OCI-LY3 (cell line): Measurements from ENCODE around the gene C1orf226.

ENCODE experiments used
- EZH2phosphoT487 ChIP-seq: fragments of 200-600 bp; shearing (Covaris generic); IDR thresholded peaks from 2 replicates; pipeline ENCODE4 v1.6.1; 2018; ENCODE audit warnings: antibody characterized with exemption, mixed run types, low read depth
- TF ChIP-seq, protein P1 (sequence below): fragments of 200-600, 300-600 bp; sonication (generic); IDR thresholded peaks from 2 replicates; pipeline ENCODE4 v1.5.1; 2014; ENCODE audit warnings: antibody characterized with exemption, low read length, low read depth

DNA sequence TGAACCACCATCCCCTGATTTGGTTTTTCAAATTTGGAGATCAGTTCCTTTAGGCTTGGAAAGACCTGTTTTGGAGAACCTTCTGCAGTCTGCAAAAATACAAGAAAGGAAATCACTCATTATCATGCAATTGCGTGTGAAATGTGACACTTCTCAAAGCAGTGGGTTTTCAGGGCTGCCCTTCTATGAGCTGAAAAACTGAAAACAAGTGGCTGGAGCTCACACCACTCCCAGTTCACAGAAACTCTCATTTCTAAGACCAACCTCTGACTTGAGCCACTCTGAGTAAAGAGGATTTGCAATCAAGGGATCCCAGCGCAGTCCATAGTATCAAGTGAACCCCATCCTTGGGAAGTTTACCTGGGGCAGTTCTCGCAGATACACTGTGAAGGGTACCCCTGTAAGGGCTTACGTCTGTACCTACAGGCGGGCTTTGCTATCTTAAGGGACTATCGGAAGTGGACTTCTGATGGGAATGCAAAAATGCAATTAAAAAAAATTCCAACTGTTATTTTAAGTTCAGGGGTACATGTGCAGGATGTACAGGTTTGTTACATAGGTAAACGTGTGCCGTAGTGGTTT lies 17.6 kb downstream of the C1orf226 start:
- TF ChIP-seq, protein P1, sequence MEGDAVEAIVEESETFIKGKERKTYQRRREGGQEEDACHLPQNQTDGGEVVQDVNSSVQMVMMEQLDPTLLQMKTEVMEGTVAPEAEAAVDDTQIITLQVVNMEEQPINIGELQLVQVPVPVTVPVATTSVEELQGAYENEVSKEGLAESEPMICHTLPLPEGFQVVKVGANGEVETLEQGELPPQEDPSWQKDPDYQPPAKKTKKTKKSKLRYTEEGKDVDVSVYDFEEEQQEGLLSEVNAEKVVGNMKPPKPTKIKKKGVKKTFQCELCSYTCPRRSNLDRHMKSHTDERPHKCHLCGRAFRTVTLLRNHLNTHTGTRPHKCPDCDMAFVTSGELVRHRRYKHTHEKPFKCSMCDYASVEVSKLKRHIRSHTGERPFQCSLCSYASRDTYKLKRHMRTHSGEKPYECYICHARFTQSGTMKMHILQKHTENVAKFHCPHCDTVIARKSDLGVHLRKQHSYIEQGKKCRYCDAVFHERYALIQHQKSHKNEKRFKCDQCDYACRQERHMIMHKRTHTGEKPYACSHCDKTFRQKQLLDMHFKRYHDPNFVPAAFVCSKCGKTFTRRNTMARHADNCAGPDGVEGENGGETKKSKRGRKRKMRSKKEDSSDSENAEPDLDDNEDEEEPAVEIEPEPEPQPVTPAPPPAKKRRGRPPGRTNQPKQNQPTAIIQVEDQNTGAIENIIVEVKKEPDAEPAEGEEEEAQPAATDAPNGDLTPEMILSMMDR, result no peak
- no peak for TF ChIP-seq EZH2phosphoT487
